GM12875 (cell line): ENCODE data around the gene ZNF831.

Experiments used
- H3K4me3 ChIP-seq: one replicate; pipeline ENCODE4 v1.5.1; 2011; ENCODE audit warnings: low read depth, low read length, control low read depth
- CTCF ChIP-seq: IDR thresholded peaks from 2 replicates; pipeline ENCODE4 v1.5.1; 2011; ENCODE audit warnings: low read depth, mild to moderate bottlenecking, control low read depth, inconsistent platforms, low read length, moderate library complexity, borderline replicate concordance; ENCODE audit not compliant: insufficient read depth

Gene ZNF831

GRCh38 chr20:59265298-59265697 lies 101.7 kb downstream of the ZNF831 start:
- TF ChIP-seq CTCF, result no peak
- no peak overlapping the region for H3K4me3 ChIP-seq

GRCh38 chr20:59268870-59269269 lies 105.2 kb downstream of the ZNF831 start:
- no peak for TF ChIP-seq CTCF
- no peak overlapping the region for H3K4me3 ChIP-seq

- TF ChIP-seq CTCF, result no peak
- no peak overlapping the region for H3K4me3 ChIP-seq
These were observed 105.9 kb downstream of the ZNF831 start for GRCh38 chr20:59269411-59270025.

- no peak overlapping the region for H3K4me3 ChIP-seq
- TF ChIP-seq CTCF, result no peak
These were observed 106.8 kb downstream of the ZNF831 start for GRCh38 chr20:59270380-59270779.

GRCh38 chr20:59273739-59274357 lies 110.2 kb downstream of the ZNF831 start:
- no peak overlapping the region for H3K4me3 ChIP-seq
- TF ChIP-seq CTCF, result no peak

- no peak overlapping the region for H3K4me3 ChIP-seq
- TF ChIP-seq CTCF, result no peak
These were observed 113.3 kb downstream of the ZNF831 start for GRCh38 chr20:59276938-59277337.

- TF ChIP-seq CTCF, result no peak
- H3K4me3 ChIP-seq, result no peak overlapping the region
These were observed 120.8 kb downstream of the ZNF831 start for GRCh38 chr20:59284470-59284869.
